Progenitor cell of endocrine pancreas (in vitro differentiated cells): ENCODE data around the gene DUSP16. TPM values are rescaled to one million over a fixed set of nuclear protein-coding genes. Genes with fewer than 3 reads are reported as not detected.

Experiments
- DNase-seq: peaks from one replicate; pipeline ENCODE4 v3.0.0; 2021; ENCODE audit warnings: low spot score; ENCODE audit not compliant: unreplicated experiment
- H3K27ac Mint-ChIP-seq: 2 replicates; pipeline ENCODE4 v1.8.0; 2021; ENCODE audit warnings: mild to moderate bottlenecking, moderate library complexity, mixed read lengths
- H3K27me3 Mint-ChIP-seq: 2 replicates; pipeline ENCODE4 v1.8.0; 2021; ENCODE audit warnings: mixed read lengths
- H3K36me3 Mint-ChIP-seq: 2 replicates; pipeline ENCODE4 v1.8.0; 2022; ENCODE audit warnings: mixed read lengths; ENCODE audit not compliant: insufficient read depth
- H3K4me1 Mint-ChIP-seq: 2 replicates; pipeline ENCODE4 v1.8.0; 2021; ENCODE audit warnings: low read depth, mixed read lengths
- H3K4me3 Mint-ChIP-seq: 2 replicates; pipeline ENCODE4 v1.8.0; 2021; ENCODE audit warnings: low read depth, mild to moderate bottlenecking, moderate library complexity, mixed read lengths
- H3K9me3 Mint-ChIP-seq: 2 replicates; pipeline ENCODE4 v1.8.0; 2021; ENCODE audit warnings: low read depth, mixed read lengths
- total RNA-seq: library from RNA; stranded (reverse); gene quantifications from 2 replicates; pipeline ENCODE4 v1.2.1, GENCODE V29; 2021
- TF ChIP-seq, protein P1 (sequence below): fragments of 200-600 bp; sonication (generic); IDR thresholded peaks from one replicate; pipeline ENCODE4 v1.5.0; 2021; ENCODE audit warnings: antibody characterized with exemption, mild to moderate bottlenecking; ENCODE audit not compliant: unreplicated experiment

The DUSP16 gene
- total RNA-seq, 1 donor from 2014 or later, result 67.5 TPM

DNA sequence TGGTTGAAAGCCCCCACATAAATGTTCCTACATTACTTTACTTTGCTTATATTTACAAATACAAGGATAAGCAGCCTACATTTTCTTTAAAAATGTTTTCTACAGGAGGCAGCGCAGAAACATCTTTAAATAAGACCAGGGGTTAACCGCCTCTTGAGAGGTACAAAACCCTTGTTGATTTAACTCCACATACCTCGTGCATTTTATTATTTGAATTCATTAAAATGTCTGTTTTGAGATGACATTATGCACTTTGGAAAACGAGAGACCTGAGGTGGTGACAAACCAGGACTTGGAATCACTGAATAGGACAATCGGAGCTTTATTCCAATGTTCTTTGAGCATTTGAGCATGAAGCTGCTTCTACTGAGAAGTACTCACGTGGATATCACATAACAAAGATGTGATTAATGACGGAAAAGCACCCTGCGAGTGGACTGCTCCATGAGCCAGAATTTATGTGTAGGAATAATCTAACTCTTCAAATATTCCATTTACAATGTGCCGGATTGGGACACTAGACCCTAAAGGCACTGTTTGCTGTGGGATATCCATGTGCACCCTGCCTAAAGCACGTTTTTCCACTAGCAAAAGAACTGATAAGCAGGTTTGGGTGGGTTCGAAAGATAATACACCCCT lies 746 bp upstream of the DUSP16 start:
- H3K27ac Mint-ChIP-seq, result peak overlapping the region; percentile 98
- H3K4me1 Mint-ChIP-seq, result peaks cover 29% of the 10 kb centered on the region
- H3K4me3 Mint-ChIP-seq, result peak overlapping the region; percentile 86
- H3K36me3 Mint-ChIP-seq, result peaks cover 6% of the 10 kb centered on the region
- H3K9me3 Mint-ChIP-seq, result peaks cover 15% of the 10 kb centered on the region
- TF ChIP-seq, protein P1, sequence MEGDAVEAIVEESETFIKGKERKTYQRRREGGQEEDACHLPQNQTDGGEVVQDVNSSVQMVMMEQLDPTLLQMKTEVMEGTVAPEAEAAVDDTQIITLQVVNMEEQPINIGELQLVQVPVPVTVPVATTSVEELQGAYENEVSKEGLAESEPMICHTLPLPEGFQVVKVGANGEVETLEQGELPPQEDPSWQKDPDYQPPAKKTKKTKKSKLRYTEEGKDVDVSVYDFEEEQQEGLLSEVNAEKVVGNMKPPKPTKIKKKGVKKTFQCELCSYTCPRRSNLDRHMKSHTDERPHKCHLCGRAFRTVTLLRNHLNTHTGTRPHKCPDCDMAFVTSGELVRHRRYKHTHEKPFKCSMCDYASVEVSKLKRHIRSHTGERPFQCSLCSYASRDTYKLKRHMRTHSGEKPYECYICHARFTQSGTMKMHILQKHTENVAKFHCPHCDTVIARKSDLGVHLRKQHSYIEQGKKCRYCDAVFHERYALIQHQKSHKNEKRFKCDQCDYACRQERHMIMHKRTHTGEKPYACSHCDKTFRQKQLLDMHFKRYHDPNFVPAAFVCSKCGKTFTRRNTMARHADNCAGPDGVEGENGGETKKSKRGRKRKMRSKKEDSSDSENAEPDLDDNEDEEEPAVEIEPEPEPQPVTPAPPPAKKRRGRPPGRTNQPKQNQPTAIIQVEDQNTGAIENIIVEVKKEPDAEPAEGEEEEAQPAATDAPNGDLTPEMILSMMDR, result no peak
- no peaks in the 10 kb centered on the region for H3K27me3 Mint-ChIP-seq
- DNase-seq, result no peak

DNA sequence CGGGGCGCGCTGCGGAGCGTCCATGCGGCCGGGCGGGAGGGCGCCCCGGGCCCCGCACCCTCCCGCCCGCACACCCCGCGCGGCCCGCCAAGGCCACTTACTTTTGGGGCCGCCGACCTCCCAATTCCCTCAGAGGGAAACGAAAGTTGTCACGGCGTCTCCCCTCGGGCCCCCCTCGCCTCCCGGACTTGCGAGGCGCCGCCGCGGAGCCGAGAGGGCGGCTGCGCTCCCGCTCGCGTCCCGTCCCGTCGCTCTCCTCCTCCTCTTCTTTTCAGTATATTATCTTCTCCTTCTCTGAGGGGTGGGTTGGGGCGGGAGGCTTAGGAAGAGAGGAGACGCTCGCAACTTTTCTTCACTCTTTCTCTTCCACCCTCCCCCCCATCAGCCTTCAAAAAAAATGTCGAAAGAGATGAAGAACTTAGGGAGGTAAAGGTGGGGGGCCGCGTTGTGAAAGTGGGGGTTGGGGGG lies 613 bp downstream of the DUSP16 start:
- H3K27ac Mint-ChIP-seq, result peak overlapping the region; percentile 99
- H3K36me3 Mint-ChIP-seq, result peaks cover 14% of the 10 kb centered on the region
- H3K4me1 Mint-ChIP-seq, result peaks cover 30% of the 10 kb centered on the region
- H3K9me3 Mint-ChIP-seq, result peaks cover 13% of the 10 kb centered on the region
- TF ChIP-seq, protein P1, result peak; percentile 6
- H3K27me3 Mint-ChIP-seq, result no peaks in the 10 kb centered on the region
- H3K4me3 Mint-ChIP-seq, result peak overlapping the region; percentile 81
- DNase-seq, result peak; percentile 22

DNA sequence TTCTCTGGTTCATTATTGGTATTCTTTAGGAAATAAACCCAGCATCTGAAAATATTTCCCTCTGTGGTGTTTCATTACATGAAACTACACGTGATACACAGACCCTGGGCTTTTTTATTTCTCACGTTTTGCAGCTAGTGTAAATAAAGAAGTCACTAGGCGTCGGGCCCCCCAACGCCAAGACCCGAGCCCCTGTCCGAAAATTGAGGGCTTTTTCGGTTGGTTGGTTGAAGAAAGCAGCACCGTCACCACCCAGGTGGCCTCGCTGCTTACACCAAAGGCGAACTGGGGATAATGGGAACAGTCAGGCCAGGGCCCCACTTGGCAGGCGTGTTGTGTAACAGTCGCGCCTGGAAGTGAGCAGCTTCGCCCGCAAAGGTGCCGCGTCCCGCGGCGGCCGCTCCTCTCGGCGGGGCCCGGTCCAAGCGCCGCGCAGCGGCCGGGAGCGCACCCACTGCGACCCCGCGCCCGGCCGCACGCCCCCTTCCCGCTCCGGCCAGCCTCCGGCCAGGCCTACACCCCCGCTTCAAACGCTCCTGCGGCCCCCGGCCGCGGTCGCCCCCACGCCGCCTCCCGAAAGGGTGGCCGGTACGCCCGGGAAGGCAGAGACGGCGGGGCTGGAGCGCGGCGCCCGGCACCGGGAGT lies 1.2 kb downstream of the DUSP16 start:
- peaks cover 16% of the 10 kb centered on the region for H3K36me3 Mint-ChIP-seq
- peak overlapping the region; percentile 81 for H3K4me3 Mint-ChIP-seq
- no peaks in the 10 kb centered on the region for H3K27me3 Mint-ChIP-seq
- peak; percentile 65 for DNase-seq
- peaks cover 30% of the 10 kb centered on the region for H3K4me1 Mint-ChIP-seq
- H3K9me3 Mint-ChIP-seq, result peaks cover 10% of the 10 kb centered on the region
- peak overlapping the region; percentile 99 for H3K27ac Mint-ChIP-seq
- TF ChIP-seq, protein P1, result peak; percentile 39

DNA sequence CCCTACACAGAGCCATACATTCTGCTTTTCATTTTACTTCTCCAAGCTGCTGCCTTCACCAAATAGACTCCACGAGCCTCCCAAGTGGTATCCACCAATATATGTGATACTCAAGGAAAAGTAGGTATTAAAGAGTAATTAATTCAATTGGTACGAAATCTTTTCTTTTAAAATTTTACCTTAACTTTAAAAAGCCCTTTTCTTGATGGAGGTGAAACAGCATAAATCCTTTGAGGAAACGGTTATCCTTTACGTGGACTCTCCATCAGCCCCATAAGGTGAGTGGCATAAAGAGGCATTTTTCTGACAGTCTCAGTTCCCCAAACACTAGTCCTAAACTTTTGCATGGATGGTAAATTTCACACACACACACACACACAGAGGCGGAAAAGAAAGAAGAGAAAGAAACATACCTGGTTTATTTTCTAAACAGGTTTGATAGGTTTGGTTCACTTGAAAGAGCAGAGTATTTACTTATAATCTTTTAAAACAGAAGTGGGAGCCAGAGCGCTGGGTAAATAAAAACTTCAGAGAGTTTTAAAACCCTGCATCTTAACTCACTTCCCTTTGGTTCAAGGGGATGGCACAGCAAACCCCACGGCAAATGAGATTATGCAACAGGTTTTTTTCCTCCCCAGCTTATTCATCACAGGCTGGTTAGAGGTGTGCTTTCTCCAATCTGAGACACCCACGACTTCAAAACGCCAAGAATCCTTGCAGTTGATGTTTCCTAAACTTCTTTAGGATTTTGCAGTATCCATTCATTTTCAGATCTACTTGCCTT lies 1.9 kb downstream of the DUSP16 start:
- Mint-ChIP-seq H3K36me3 (peaks cover 16% of the 10 kb centered on the region), H3K4me1 (peaks cover 30% of the 10 kb centered on the region), H3K4me3 (peak overlapping the region; percentile 81), H3K9me3 (peaks cover 10% of the 10 kb centered on the region), H3K27me3 (no peaks in the 10 kb centered on the region), H3K27ac (peak overlapping the region; percentile 99)
- TF ChIP-seq, protein P1, result no peak
- DNase-seq, result no peak

DNA sequence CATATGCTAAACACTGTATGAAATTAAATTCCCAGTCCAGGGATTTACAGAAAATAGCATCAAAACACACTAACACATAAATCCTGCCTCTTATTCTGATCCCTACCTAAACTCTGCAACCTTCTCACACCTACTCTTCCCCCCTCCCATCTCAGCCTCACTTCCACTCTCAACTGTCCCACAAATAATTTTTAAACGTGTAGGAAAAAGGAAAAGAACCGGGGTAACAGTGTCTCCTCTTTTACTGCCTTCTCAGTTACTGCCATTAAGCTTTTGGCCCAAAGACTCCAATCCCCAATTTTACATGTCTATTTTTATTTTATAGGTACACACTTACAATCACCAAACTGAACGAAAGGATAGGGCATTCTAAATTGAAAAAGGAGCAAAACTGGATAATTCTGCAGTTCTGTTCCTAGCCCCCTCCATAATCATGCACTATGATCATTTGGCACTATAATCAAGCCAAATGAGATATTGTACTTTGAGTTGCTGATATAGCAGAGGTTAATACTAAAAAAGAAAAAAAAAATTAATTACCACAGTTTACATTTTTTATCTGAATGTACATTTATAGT lies 2.9 kb downstream of the DUSP16 start:
- Mint-ChIP-seq H3K36me3 (peaks cover 17% of the 10 kb centered on the region), H3K4me1 (peaks cover 31% of the 10 kb centered on the region), H3K27ac (peak overlapping the region; percentile 56)

More for the DNA sequence above, 2.9 kb downstream of the DUSP16 start:
- Mint-ChIP-seq H3K4me3 (peak overlapping the region; percentile 58), H3K27me3 (no peaks in the 10 kb centered on the region), H3K9me3 (peaks cover 4% of the 10 kb centered on the region)
- DNase-seq, result no peak
- TF ChIP-seq, protein P1, result no peak
